SK-N-SH treated with all-trans-retinoic acid at 6 μM for 48 hours (cell line): ENCODE measurements around the gene CORO2A.

Experiments used
- TCF4 ChIP-seq: fragments of 250-450 bp; sonication (Bioruptor Pico); IDR thresholded peaks from 2 replicates; pipeline ENCODE4 v1.8.0; 2021; ENCODE audit warnings: mild to moderate bottlenecking, moderate library complexity, borderline replicate concordance
- ZNF565 ChIP-seq: fragments of 450-650 bp; formaldehyde crosslinking; conservative IDR thresholded peaks from 2 replicates; pipeline ENCODE4 v1.5.0; 2020; ENCODE audit warnings: low read depth, mild to moderate bottlenecking, moderate library complexity

GRCh38 chr9:98091735-98092612 lies 100.5 kb downstream of the CORO2A start:
- no peak for TF ChIP-seq ZNF565 (CRISPR knock-in tag)
- no peak for TF ChIP-seq TCF4 (CRISPR knock-in tag)
